Heart left ventricle (tissue), 16 donors: ENCODE measurements around the gene ASB7. TPM values are rescaled to one million over a fixed set of nuclear protein-coding genes. Genes with fewer than 3 reads are reported as not detected.
A peak's percentile ranks its signal among the peaks of the same experiment; 100 is the strongest.

Experiments used
- ATAC-seq, 4 donors: fragments of 200-7000 bp; cut with Tn5 transposase; one replicate each; pipeline ENCODE4 v1.9.1; 2020 to 2022; ENCODE audit warnings: moderate library complexity in 4 of 4, mild to moderate bottlenecking in 3 of 4, moderate number of reproducible peaks in 1 of 4
- DNase-seq, 5 donors: peaks; one replicate each; pipeline ENCODE4 v3.0.0-alpha.2; 2020
- H3K27ac ChIP-seq, 12 donors: fragments of 200-600 bp; sonication (generic) in 4 of 12; one replicate each; pipeline versions ENCODE4 v1.5.0 to v1.8.0; 2016 to 2022; ENCODE audit warnings: mild to moderate bottlenecking in 2 of 12
- H3K27me3 ChIP-seq, 9 donors: fragments of 200-600 bp; sonication (generic) in 2 of 9; one replicate each; pipeline versions ENCODE4 v1.5.1 to v1.8.0; 2016 to 2022; ENCODE audit warnings: mild to moderate bottlenecking in 3 of 9
- H3K36me3 ChIP-seq, 9 donors: fragments of 200-600 bp; sonication (generic) in 2 of 9; one replicate each; pipeline versions ENCODE4 v1.5.0 to v1.8.0; 2018 to 2022; ENCODE audit warnings: mild to moderate bottlenecking in 2 of 9
- H3K4me1 ChIP-seq, 12 donors: fragments of 200-600 bp; sonication (generic) in 4 of 12; one replicate each; pipeline versions ENCODE4 v1.5.0 to v1.8.0; 2016 to 2022; ENCODE audit warnings: mild to moderate bottlenecking in 3 of 12
- H3K4me3 ChIP-seq, 12 donors: fragments of 200-600 bp; sonication (generic) in 4 of 12; one replicate each; pipeline versions ENCODE4 v1.5.0 to v1.8.0; 2017 to 2022; ENCODE audit warnings: mild to moderate bottlenecking in 9 of 12, moderate library complexity in 4 of 12
- H3K9me3 ChIP-seq, 12 donors: fragments of 200-600 bp; sonication (generic) in 4 of 12; one replicate each; pipeline versions ENCODE4 v1.5.0 to v1.8.0; 2016 to 2022; ENCODE audit warnings: mild to moderate bottlenecking in 1 of 12
- CTCF ChIP-seq, 12 donors: fragments of 200-600 bp; sonication (generic) in 4 of 12; IDR thresholded peaks; one replicate each; pipeline versions ENCODE4 v1.5.0 to v1.8.0; 2018 to 2022; ENCODE audit warnings: antibody characterized with exemption in 12 of 12, mild to moderate bottlenecking in 5 of 12
- POLR2A ChIP-seq, 2 donors: fragments of 450-650 bp; IDR thresholded peaks; one replicate each; pipeline ENCODE4 v1.6.1; 2017; ENCODE audit warnings: antibody characterized with exemption in 2 of 2, mild to moderate bottlenecking in 2 of 2, moderate library complexity in 2 of 2
- WGBS, 4 donors: extraction: QIAGEN DNeasy Blood & Tissue Kit in 2 of 4; methylation state at CpG; one replicate each; pipeline versions ENCODE4 v1.1.5 to v1.1.7; 2013 to 2018; 5-methylcytosine and 5-hydroxymethylcytosine counted together
- intact Hi-C, 10 donors: fragments of 100-400 bp; cut with DNase I; formaldehyde crosslinking; loops; one replicate each; pipeline versions ENCODE4 v1.11.1 to v1.14.2; 2022
- polyA plus RNA-seq, 2 donors: library from polyadenylated mRNA; stranded (reverse); fragments of 200-250 nt; gene quantifications; one replicate each; pipeline ENCODE4 v1.2.3, GENCODE V29; 2013
- total RNA-seq, 9 donors: library from RNA; depleted of rRNA in 2 of 9; stranded (reverse); fragments of >200 nt in 2 of 9; fragmentation: NEBNext Ultra II Directional in 3 of 9; extraction: Animal tissue kit (Norgen Biotek cat#: 25700) in 3 of 9; gene quantifications; one replicate each; pipeline versions ENCODE4 v1.1.0 to v1.2.4, GENCODE V29; 2016 to 2023
- donor health status: ischemic (EF 13 %, LVEDD 7.1; RV severe dilation, severe dysfunction).
- donor health status: healthy with polysubstance abuse.
- donor health status: DM: no; HTN: yes; CAD: no.
- donor health status: DM: no; HTN: no; CAD: no.
- donor health status: ischemic (EF 25% LVEDD 6.9; RV normal size, moderate dysfunction).
- donor health status: ischemic (EF 25% LVEDD 5.7; RV mildly dilated, moderate dysfunction).
- donor health status: healthy.
- donor health status: DM: yes; HTN: yes; CAD: no.
- donor health status: ischemic (EF 35%, LVEDD 5.7; RV mildly dilated, moderate dysfunction).
- donor health status: nonischemic (EF 11% LVEDD 7.7; RV severe dilation, severe dysfunction).
- donor health status: DM: yes; HTN: yes; CAD: no.
- donor health status: PGD.
- donor health status: ischemic (EF 29% LVEDD 5.4; RV normal size, mild dysfunction).
- donor health status: nonischemic (EF 23%, LVEDD 6.1; RV moderate dilation, normal function).

Gene ASB7
- total and polyA plus RNA-seq, 11 donors: 2.3 to 6.9 (median 5.9) TPM

- no peak for TF ChIP-seq CTCF (IDR thresholded peaks at IDR 0.05)
- no peak for TF ChIP-seq POLR2A (IDR thresholded peaks at IDR 0.05)
- H3K36me3 ChIP-seq: no peaks in the 10 kb centered on the region
- ATAC-seq (peak in 2 of 4 donors; percentile 47 to 83), DNase-seq (no peak)
- H3K27ac ChIP-seq: peak overlapping the region in 6 of 12 donors; percentile 17 to 80 (median 36)
- 50 to 63% (median 56%) methylated on average over 3 of the region's 3 CpGs for WGBS, 4 donors
- peaks cover 0 to 4% (median 0%) of the 10 kb centered on the region in 9 donors for H3K27me3 ChIP-seq
- no peak overlapping the region for H3K4me3 ChIP-seq
- intact Hi-C loops: loop anchor here in 1 of 10 donors (5.0 kb wide), 1 partner anchor 51 kb away; no protein-coding TSS in a partner anchor
- H3K4me1 ChIP-seq: peaks cover 0 to 14% (median 0%) of the 10 kb centered on the region in 12 donors
- H3K9me3 ChIP-seq: peaks cover 0 to 10% (median 0%) of the 10 kb centered on the region in 12 donors
Measured at GRCh38 chr15:100696452-100696851, 94.1 kb downstream of the ASB7 start.

Other genes starting within 250 kb of the ASB7 start
- not detected for gene CERS3, start 73.6 kb upstream of the ASB7 start, total RNA-seq
- gene CERS3, start 73.6 kb upstream of the ASB7 start, polyA plus RNA-seq: not detected
- 10 to 100 TPM in 2 of 9 donors, 1 to 10 TPM in 7; 6.1 to 11.8 (median 9.1) TPM for gene LINS1, start 405 bp upstream of the ASB7 start, total RNA-seq
- gene LINS1, start 405 bp upstream of the ASB7 start, polyA plus RNA-seq: 1 to 10 TPM; 3.1 to 7.0 TPM